HuH-7 (cell line): ENCODE data around the gene SUGP1.

Source experiments
- DNase-seq: peaks from one replicate; pipeline ENCODE4 v3.0.0; 2011; ENCODE audit warnings: low spot score

SUGP1 gene

DNA sequence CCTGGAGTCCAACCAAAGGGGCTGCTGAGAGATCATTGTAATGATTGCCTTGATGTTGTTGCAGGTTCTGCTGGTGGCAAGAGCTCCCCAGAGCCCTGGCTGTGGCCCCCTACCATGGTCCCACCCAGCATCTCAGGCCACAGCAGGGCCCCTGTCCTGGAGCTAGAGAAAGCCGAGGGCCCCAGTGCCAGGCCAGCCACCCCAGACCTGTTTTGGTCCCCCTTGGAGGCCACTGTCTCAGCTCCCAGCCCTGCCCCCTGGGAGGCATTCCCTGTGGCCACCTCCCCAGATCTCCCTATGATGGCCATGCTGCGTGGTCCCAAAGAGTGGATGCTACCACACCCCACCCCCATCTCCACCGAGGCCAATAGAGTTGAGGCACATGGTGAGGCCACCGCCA, 93.1 kb downstream of the SUGP1 start:
- DNase-seq, result no peak

DNA sequence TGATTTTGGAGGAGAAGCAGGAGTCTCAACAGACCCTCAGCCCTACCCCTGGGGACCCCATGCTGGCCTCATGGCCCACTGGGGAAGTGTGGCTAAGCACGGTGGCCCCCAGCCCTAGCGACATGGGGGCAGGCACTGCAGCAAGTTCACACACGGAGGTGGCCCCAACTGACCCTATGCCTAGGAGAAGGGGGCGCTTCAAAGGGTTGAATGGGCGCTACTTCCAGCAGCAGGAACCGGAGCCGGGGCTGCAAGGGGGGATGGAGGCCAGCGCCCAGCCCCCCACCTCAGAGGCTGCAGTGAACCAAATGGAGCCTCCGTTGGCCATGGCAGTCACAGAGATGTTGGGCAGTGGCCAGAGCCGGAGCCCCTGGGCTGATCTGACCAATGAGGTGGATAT, 93.6 kb downstream of the SUGP1 start:
- no peak for DNase-seq

- no peak for DNase-seq
These were observed 94.1 kb downstream of the SUGP1 start for GRCh38 chr19:19226204-19226603.
